ENCODE data around the gene RIT1.

- TF ChIP-seq CTCF (IDR thresholded peaks at IDR 0.05): no peak
- TF ChIP-seq POLR2A (IDR thresholded peaks at IDR 0.05): no peak
- no peak for TF ChIP-seq EP300 (IDR thresholded peaks at IDR 0.05)
Observed at GRCh38 chr1:155850345-155850744, 60.8 kb downstream of the RIT1 start.
